GM21526 (cell line): ENCODE results near the gene TNFRSF25.

Experiments used
- ATAC-seq: cut with Tn5 transposase; IDR thresholded peaks from one replicate; pipeline ENCODE4 v1.9.1; 2021; ENCODE audit warnings: moderate library complexity; ENCODE audit not compliant: unreplicated experiment, low FRiP score

The TNFRSF25 gene

GRCh38 chr1:6488602-6489382, 22.8 kb upstream of the TNFRSF25 start:
- ATAC-seq, result no peak

GRCh38 chr1:6487804-6488484, 22.0 kb upstream of the TNFRSF25 start:
- no peak for ATAC-seq

GRCh38 chr1:6486433-6487011, 20.5 kb upstream of the TNFRSF25 start:
- ATAC-seq, result no peak

- ATAC-seq, result no peak
Measured at GRCh38 chr1:6485168-6486101, 19.5 kb upstream of the TNFRSF25 start.

GRCh38 chr1:6484826-6485167, 18.8 kb upstream of the TNFRSF25 start:
- ATAC-seq, result no peak

- ATAC-seq, result no peak
Measured at GRCh38 chr1:6483761-6484117, 17.8 kb upstream of the TNFRSF25 start.

- no peak for ATAC-seq
Measured at GRCh38 chr1:6483017-6483760, 17.2 kb upstream of the TNFRSF25 start.

GRCh38 chr1:6481820-6482219, 15.8 kb upstream of the TNFRSF25 start:
- no peak for ATAC-seq

GRCh38 chr1:6477039-6477820, 11.3 kb upstream of the TNFRSF25 start:
- no peak for ATAC-seq

- ATAC-seq, result no peak
Measured at GRCh38 chr1:6476483-6476882, 10.5 kb upstream of the TNFRSF25 start.

- no peak for ATAC-seq
Measured at GRCh38 chr1:6475381-6476133, 9.6 kb upstream of the TNFRSF25 start.

GRCh38 chr1:6474815-6475282, 8.9 kb upstream of the TNFRSF25 start:
- no peak for ATAC-seq

GRCh38 chr1:6473974-6474814, 8.2 kb upstream of the TNFRSF25 start:
- ATAC-seq, result no peak

- ATAC-seq, result no peak
Measured at GRCh38 chr1:6473156-6473555, 7.2 kb upstream of the TNFRSF25 start.

- no peak for ATAC-seq
Measured at GRCh38 chr1:6472391-6472790, 6.4 kb upstream of the TNFRSF25 start.

- no peak for ATAC-seq
Measured at GRCh38 chr1:6471970-6472368, 6.0 kb upstream of the TNFRSF25 start.

- no peak for ATAC-seq
Measured at GRCh38 chr1:6471086-6471969, 5.4 kb upstream of the TNFRSF25 start.
